HL-60 (cell line): ENCODE measurements around the gene PDE1C.

Experiments
- CTCF ChIP-seq: IDR thresholded peaks from one replicate; pipeline ENCODE4 v1.5.1; 2011; ENCODE audit warnings: low read length, control low read depth, inconsistent platforms; ENCODE audit not compliant: insufficient read depth
- GABPA ChIP-seq: IDR thresholded peaks from 2 replicates; pipeline ENCODE4 v1.6.1; 2012; ENCODE audit warnings: low read depth
- POLR2AphosphoS5 ChIP-seq: IDR thresholded peaks from 2 replicates; pipeline ENCODE4 v1.6.1; 2012; ENCODE audit warnings: low read depth
- TF ChIP-seq, protein P1 (sequence below): IDR thresholded peaks from 2 replicates; pipeline ENCODE4 v1.6.1; 2012; ENCODE audit warnings: low read depth; ENCODE audit not compliant: insufficient replicate concordance

DNA sequence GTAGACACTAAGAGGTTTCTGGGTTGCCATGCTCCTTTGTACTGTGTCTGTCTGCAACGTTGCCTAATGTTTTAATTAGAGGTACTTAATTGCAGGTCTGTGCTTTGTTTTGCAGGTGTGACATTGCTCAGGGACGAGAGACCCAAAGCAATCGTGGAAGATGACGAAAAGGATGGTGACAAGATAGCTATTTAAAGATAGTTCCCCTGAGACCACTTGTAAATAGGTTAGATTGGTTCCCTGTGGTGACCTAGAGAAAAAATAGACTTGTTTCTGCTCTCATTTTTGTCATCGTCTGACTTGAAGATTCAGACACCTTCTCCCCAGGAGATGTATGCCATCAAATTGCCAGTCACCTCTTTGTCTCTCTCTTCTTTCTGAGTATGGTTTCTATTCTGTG is 363.1 kb downstream of the PDE1C start:
- TF ChIP-seq CTCF (no peak), POLR2AphosphoS5 (no peak), GABPA (no peak)
- TF ChIP-seq, protein P1, sequence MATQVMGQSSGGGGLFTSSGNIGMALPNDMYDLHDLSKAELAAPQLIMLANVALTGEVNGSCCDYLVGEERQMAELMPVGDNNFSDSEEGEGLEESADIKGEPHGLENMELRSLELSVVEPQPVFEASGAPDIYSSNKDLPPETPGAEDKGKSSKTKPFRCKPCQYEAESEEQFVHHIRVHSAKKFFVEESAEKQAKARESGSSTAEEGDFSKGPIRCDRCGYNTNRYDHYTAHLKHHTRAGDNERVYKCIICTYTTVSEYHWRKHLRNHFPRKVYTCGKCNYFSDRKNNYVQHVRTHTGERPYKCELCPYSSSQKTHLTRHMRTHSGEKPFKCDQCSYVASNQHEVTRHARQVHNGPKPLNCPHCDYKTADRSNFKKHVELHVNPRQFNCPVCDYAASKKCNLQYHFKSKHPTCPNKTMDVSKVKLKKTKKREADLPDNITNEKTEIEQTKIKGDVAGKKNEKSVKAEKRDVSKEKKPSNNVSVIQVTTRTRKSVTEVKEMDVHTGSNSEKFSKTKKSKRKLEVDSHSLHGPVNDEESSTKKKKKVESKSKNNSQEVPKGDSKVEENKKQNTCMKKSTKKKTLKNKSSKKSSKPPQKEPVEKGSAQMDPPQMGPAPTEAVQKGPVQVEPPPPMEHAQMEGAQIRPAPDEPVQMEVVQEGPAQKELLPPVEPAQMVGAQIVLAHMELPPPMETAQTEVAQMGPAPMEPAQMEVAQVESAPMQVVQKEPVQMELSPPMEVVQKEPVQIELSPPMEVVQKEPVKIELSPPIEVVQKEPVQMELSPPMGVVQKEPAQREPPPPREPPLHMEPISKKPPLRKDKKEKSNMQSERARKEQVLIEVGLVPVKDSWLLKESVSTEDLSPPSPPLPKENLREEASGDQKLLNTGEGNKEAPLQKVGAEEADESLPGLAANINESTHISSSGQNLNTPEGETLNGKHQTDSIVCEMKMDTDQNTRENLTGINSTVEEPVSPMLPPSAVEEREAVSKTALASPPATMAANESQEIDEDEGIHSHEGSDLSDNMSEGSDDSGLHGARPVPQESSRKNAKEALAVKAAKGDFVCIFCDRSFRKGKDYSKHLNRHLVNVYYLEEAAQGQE: no peak
